Lower lobe of right lung (tissue), 2 donors: Measurements from ENCODE around the gene PAQR5. TPM values are rescaled to one million over a fixed set of nuclear protein-coding genes. Genes with fewer than 3 reads are reported as not detected.

ENCODE experiments used
- ATAC-seq, 2 donors: fragments of 200-7000 bp; cut with Tn5 transposase; one replicate each; pipeline ENCODE4 v1.9.1; 2020 to 2022; ENCODE audit warnings: mild to moderate bottlenecking in 2 of 2, moderate library complexity in 2 of 2
- DNase-seq: peaks from one replicate; pipeline ENCODE4 v3.0.0-alpha.2; 2020
- H3K27ac ChIP-seq: fragments of 200-600 bp; one replicate; pipeline ENCODE4 v1.8.0; 2022
- H3K27me3 ChIP-seq: fragments of 200-600 bp; one replicate; pipeline ENCODE4 v1.8.0; 2022; ENCODE audit warnings: low read depth
- H3K36me3 ChIP-seq: fragments of 200-600 bp; one replicate; pipeline ENCODE4 v1.8.0; 2022; ENCODE audit warnings: mild to moderate bottlenecking
- H3K4me1 ChIP-seq: fragments of 200-600 bp; one replicate; pipeline ENCODE4 v1.8.0; 2022
- H3K4me3 ChIP-seq: fragments of 200-600 bp; one replicate; pipeline ENCODE4 v1.8.0; 2022; ENCODE audit warnings: mild to moderate bottlenecking
- H3K9me3 ChIP-seq: fragments of 200-600 bp; one replicate; pipeline ENCODE4 v1.8.0; 2022
- intact Hi-C: fragments of 100-400 bp; cut with DNase I; formaldehyde crosslinking; loops from one replicate; pipeline ENCODE4 v1.11.0; 2022
- total RNA-seq: library from RNA; stranded (reverse); fragmentation: NEBNext Ultra II Directional; extraction: Animal tissue kit (Norgen Biotek cat#: 25700); gene quantifications from one replicate; pipeline ENCODE4 v1.2.1, GENCODE V29; 2021
- TF ChIP-seq, protein P1 (sequence below): fragments of 200-600 bp; IDR thresholded peaks from one replicate; pipeline ENCODE4 v1.8.0; 2022; ENCODE audit warnings: antibody characterized with exemption, mild to moderate bottlenecking
- donor health status: DM: no; HTN: yes; CAD: no; lungs with severe emphysema.

PAQR5 gene
- total RNA-seq, 1 donor from 2014 or later, result 30.6 TPM

DNA sequence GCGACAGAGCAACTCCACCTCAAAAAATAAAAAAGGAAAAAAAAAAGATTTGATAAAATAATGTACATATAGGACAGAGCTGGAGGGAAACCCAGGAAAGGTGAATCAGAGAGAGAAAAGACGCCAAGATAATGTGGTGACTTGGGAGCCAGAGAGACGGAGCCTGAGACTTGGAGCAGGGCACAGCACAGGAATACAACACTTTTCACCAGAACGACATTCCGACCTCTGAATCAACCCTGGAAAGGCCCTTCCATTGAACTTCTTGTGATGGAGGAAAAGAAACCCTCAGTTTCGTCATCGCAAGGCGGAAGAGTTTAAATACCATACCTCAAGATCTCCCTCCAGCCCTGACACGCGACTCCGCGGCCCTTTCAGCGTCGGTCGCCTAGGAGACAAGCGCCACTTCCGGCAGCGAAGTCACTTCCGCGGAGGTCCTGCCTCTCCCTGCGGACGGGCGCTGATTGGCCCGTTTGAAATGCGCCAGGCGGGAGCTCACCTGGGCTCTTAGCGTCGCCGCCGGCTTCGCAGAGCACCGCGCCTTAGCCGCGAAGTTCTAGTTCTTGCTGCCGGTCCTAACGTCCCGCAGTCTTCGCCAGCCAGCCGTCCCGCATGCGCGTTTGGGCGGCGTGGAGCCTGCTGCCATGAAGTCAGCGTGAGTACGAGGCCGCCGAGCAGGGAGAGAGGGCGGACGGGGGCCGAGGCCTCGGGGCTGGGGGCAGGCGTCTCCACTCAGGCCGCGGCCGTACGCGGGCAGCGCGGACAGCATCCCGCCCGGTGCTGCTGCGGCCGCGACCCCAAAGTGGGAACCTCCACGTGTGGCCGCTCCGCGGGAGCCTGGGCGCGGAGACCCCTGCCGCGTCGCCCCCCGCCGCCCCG lies 115.3 kb downstream of the PAQR5 start, which contains the start of gene KIF23:
TSS of gene KIF23 (plus strand) at position 528 of the 879 bp plus-strand sequence. CDS start at position 645, 117 bp downstream.
- Histone ChIP-seq H3K36me3 (no peaks in the 10 kb centered on the region), H3K27me3 (no peaks in the 10 kb centered on the region), H3K9me3 (no peaks in the 10 kb centered on the region), H3K27ac (peak within 1 kb of the TSS; percentile 56), H3K4me1 (peaks cover 9% of the 10 kb centered on the region), H3K4me3 (peak within 1 kb of the TSS; percentile 86)
- intact Hi-C loops, result no loop called here
- ATAC-seq, result peak; percentile 98 to 99
- DNase-seq, result peak; percentile 95
- TF ChIP-seq, protein P1, sequence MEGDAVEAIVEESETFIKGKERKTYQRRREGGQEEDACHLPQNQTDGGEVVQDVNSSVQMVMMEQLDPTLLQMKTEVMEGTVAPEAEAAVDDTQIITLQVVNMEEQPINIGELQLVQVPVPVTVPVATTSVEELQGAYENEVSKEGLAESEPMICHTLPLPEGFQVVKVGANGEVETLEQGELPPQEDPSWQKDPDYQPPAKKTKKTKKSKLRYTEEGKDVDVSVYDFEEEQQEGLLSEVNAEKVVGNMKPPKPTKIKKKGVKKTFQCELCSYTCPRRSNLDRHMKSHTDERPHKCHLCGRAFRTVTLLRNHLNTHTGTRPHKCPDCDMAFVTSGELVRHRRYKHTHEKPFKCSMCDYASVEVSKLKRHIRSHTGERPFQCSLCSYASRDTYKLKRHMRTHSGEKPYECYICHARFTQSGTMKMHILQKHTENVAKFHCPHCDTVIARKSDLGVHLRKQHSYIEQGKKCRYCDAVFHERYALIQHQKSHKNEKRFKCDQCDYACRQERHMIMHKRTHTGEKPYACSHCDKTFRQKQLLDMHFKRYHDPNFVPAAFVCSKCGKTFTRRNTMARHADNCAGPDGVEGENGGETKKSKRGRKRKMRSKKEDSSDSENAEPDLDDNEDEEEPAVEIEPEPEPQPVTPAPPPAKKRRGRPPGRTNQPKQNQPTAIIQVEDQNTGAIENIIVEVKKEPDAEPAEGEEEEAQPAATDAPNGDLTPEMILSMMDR, result no peak

GRCh38 chr15:69414701-69415167 lies 116.0 kb downstream of the PAQR5 start:
- TF ChIP-seq, protein P1, result no peak
- intact Hi-C loops, result no loop called here
- H3K36me3 ChIP-seq, result no peaks in the 10 kb centered on the region

DNA sequence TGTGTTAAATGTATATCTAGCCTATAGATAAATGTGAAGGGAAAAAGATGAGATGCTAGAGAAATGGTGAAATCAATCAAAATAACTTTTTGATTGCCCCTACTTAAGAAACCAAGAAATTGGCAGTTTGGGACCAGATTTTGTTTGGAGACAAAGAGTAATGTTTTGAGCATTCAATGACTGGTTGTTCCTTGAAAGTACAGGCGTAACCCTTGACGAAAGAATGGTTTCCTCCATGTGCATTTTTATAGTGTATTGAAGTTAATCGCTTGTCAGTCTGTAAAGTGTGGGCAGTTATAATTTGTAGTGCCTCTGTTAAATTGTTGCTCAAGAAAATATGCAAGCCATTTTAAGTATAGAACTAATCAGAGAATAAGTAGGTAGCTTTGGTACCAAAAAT lies 116.7 kb downstream of the PAQR5 start:
- intact Hi-C loops, result no loop called here
- Histone ChIP-seq H3K36me3 (no peaks in the 10 kb centered on the region), H3K4me3 (peak overlapping the region; percentile 86), H3K9me3 (no peaks in the 10 kb centered on the region), H3K27me3 (no peaks in the 10 kb centered on the region), H3K27ac (no peak overlapping the region), H3K4me1 (peaks cover 9% of the 10 kb centered on the region)
- DNase-seq, result no peak
- TF ChIP-seq, protein P1, result no peak
- no peak for ATAC-seq

More at GRCh38 chr15:69414701-69415167, 116.0 kb downstream of the PAQR5 start:
- DNase-seq (peak; percentile 61), ATAC-seq (peak; percentile 86 to 88)
- H3K4me3 ChIP-seq, result peak overlapping the region; percentile 86
- H3K4me1 ChIP-seq, result peaks cover 9% of the 10 kb centered on the region
- H3K9me3 ChIP-seq, result no peaks in the 10 kb centered on the region
- H3K27me3 ChIP-seq, result no peaks in the 10 kb centered on the region
- peak overlapping the region; percentile 56 for H3K27ac ChIP-seq

DNA sequence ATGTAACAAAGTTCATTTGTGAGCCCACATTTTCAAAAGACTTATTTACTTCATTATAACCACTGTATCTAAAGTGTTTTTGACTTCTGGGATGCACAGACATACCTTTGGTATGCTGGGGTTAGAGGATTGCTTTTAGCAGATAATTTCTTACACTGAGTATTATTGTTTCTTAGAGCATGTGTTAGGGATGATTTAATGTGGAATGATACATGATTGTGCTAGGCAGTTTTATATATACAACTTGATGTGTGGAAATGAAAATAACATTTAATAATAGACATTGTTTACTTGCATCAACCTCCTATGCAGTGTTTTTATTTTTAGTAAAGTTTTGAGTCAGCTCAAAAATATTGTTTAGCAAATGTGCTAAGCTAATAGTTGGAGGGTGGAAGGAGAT lies 118.9 kb downstream of the PAQR5 start:
- Histone ChIP-seq H3K4me3 (no peak overlapping the region), H3K36me3 (no peaks in the 10 kb centered on the region), H3K27ac (no peak overlapping the region), H3K4me1 (peaks cover 9% of the 10 kb centered on the region), H3K27me3 (no peaks in the 10 kb centered on the region), H3K9me3 (no peaks in the 10 kb centered on the region)
- TF ChIP-seq, protein P1, result no peak
- ATAC-seq, result no peak
- no peak for DNase-seq
- intact Hi-C loops, result no loop called here

DNA sequence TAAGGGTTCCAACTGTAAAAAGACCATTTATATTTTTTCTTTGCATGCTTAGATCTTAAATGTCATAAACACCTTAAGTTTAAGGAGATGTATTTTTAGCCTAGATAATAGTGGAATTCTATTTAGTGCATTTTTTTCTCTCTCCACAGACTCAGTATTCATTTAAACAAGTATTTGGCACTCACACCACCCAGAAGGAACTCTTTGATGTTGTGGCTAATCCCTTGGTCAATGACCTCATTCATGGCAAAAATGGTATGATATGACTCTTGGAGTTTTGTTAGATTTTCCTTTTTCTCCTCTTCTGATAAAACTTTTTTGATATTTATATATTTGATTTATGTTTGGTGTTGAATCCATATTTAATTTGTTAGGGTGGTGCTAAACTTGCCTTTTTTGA lies 122.8 kb downstream of the PAQR5 start:
- Histone ChIP-seq H3K4me1 (no peaks in the 10 kb centered on the region), H3K27me3 (no peaks in the 10 kb centered on the region), H3K9me3 (no peaks in the 10 kb centered on the region), H3K36me3 (no peaks in the 10 kb centered on the region), H3K4me3 (no peak overlapping the region), H3K27ac (no peak overlapping the region)
- TF ChIP-seq, protein P1, result no peak
- intact Hi-C loops, result no loop called here
- DNase-seq (no peak), ATAC-seq (no peak)
